ENCODE measurements around the gene CDC27. TPM values are rescaled to one million over a fixed set of nuclear protein-coding genes. Genes with fewer than 3 reads are reported as not detected.
"Not testable (repeated sequence)": the region's sequence is repeated elsewhere in the genome, so short reads cannot be mapped to it uniquely, and the experiment has no call there.

CDC27 gene
- total RNA-seq, 3 donors from 2014 or later: 63.2 to 73.7 (median 65.0) TPM

DNA sequence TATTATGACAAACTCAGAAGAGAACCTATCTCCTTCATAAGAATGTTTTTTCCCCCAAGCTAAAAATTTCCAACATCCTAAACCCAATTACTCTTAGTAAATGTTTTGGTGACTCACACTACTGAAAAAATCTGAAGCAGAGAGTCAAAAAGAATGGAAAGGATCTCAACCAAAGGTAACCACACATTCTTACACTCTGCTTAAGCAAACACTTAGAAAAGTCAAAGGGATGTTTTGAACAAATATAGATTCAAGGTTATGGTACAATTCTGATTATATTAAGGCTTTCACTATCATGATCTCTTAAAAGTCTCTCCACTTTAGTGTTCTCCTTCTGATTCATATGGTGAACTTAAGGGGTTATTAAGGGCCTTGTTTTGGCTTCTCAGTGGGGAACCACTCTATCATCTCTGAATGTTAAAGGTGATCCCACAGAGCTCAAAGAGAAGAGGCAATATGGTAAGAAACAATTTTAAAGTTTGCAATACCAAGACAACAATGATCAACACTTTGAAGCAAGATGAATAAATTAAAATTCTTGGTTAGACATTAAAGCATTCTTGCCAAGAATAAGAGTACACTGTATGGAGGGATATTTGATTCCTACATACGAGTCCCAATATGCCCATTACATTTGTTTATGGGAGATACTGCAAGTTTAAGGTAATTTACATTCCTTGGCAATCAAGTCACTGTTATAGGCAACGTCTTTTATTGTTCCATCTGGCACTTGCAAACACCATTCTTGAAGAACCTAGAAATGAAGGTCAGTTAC, 69.2 kb downstream of the CDC27 start:
- TF ChIP-seq, protein P1, sequence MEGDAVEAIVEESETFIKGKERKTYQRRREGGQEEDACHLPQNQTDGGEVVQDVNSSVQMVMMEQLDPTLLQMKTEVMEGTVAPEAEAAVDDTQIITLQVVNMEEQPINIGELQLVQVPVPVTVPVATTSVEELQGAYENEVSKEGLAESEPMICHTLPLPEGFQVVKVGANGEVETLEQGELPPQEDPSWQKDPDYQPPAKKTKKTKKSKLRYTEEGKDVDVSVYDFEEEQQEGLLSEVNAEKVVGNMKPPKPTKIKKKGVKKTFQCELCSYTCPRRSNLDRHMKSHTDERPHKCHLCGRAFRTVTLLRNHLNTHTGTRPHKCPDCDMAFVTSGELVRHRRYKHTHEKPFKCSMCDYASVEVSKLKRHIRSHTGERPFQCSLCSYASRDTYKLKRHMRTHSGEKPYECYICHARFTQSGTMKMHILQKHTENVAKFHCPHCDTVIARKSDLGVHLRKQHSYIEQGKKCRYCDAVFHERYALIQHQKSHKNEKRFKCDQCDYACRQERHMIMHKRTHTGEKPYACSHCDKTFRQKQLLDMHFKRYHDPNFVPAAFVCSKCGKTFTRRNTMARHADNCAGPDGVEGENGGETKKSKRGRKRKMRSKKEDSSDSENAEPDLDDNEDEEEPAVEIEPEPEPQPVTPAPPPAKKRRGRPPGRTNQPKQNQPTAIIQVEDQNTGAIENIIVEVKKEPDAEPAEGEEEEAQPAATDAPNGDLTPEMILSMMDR (IDR thresholded peaks at IDR 0.05): no peak
- TF ChIP-seq POLR2A (IDR thresholded peaks at IDR 0.05) (no peak), POLR2AphosphoS5 (IDR thresholded peaks at IDR 0.05) (no peak)
- H3K27ac ChIP-seq: no peak overlapping the region
- H3K36me3 ChIP-seq: no peaks in the 10 kb centered on the region
- H3K4me1 ChIP-seq: no peaks in the 10 kb centered on the region
- no peaks in the 10 kb centered on the region for H3K27me3 ChIP-seq
- H3K9me3 ChIP-seq: no peaks in the 10 kb centered on the region
- intact Hi-C loops (cut with DNase I; ENCODE audit: low total_unique reads): no loop called here
- H3K4me3 ChIP-seq: no peak overlapping the region
- DNase-seq (ENCODE audit: low spot score in 2 of 2): no peak

DNA sequence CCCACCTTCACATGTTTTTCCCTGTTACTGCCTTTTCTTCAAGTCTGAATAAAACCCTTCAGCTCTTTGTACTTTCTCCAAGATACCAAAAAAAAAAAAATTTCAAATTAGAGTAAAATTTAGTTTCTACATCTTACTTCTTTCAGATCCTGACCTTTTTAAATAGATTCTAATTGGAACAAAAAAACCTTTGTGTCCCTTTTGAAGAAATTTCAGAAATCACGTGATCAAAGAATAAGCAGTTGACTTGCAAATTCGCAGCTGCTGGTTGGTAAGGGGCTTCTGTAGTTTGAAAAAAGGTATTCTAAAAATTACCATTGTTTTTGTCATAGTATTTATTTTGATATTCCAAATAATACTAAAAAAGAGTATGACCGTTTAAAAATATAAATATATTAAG, 71.7 kb downstream of the CDC27 start:
- Histone ChIP-seq H3K27me3 (no peaks in the 10 kb centered on the region), H3K9me3 (no peaks in the 10 kb centered on the region), H3K4me1 (no peaks in the 10 kb centered on the region), H3K36me3 (no peaks in the 10 kb centered on the region), H3K27ac (no peak overlapping the region), H3K4me3 (no peak overlapping the region)
- intact Hi-C loops (cut with DNase I; ENCODE audit: low total_unique reads): no loop called here
- no peak for DNase-seq (ENCODE audit: low spot score in 2 of 2)
- TF ChIP-seq POLR2AphosphoS5 (IDR thresholded peaks at IDR 0.05) (no peak), POLR2A (IDR thresholded peaks at IDR 0.05) (no peak)
- TF ChIP-seq, protein P1 (IDR thresholded peaks at IDR 0.05): no peak

DNA sequence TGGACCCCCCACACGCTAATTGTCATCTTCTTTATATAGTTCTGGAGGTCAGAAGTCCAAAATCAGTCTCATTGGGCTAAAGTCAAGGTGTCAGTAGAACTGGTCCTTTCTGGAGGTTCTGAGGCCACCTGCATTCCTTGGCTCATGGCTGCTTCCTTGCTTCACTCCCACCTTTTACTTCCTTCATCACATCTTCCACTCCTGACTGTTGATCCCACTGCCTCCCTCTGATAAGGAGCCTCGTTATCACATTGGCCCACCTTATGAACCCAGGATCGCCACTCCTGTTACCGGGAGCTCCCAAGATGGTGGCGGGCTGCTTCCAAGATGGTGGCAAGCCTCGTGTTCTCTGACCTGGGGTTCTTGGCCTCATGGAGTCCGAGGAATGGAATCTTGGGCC, 83.0 kb downstream of the CDC27 start:
- no peaks in the 10 kb centered on the region for H3K4me1 ChIP-seq
- intact Hi-C loops (cut with DNase I; ENCODE audit: low total_unique reads): no loop called here
- H3K36me3 ChIP-seq: no peaks in the 10 kb centered on the region
- no peak overlapping the region for H3K27ac ChIP-seq
- H3K9me3 ChIP-seq: no peaks in the 10 kb centered on the region
- TF ChIP-seq POLR2A (IDR thresholded peaks at IDR 0.05) (no peak), POLR2AphosphoS5 (IDR thresholded peaks at IDR 0.05) (no peak)
- TF ChIP-seq, protein P1 (IDR thresholded peaks at IDR 0.05): no peak
- no peaks in the 10 kb centered on the region for H3K27me3 ChIP-seq
- DNase-seq (ENCODE audit: low spot score in 2 of 2): no peak
- H3K4me3 ChIP-seq: no peak overlapping the region

DNA sequence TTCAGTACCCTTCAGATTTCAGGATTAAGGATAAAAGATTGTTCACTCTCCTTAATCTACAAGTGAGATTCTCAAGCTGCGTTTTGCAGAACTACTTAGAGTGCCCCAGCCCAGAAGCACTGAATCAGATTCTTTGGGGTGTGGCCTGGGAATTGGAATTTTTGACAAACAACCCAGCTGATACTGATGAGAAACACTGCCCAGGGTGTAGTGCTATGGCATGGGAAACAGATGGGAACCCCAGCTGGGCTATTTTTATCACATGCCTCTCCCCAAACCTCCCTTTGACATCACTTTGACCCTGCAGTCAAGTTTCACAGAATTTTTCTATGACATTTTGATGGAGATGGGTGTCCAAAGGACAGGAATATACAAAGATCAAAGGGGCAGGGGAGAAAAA, 83.8 kb downstream of the CDC27 start:
- H3K4me1 ChIP-seq; H3K4me3 ChIP-seq; H3K27me3 ChIP-seq; H3K27ac ChIP-seq; H3K36me3 ChIP-seq; intact Hi-C loops (cut with DNase I; ENCODE audit: low total_unique reads); DNase-seq (ENCODE audit: low spot score in 2 of 2); H3K9me3 ChIP-seq: not testable (repeated sequence)

DNA sequence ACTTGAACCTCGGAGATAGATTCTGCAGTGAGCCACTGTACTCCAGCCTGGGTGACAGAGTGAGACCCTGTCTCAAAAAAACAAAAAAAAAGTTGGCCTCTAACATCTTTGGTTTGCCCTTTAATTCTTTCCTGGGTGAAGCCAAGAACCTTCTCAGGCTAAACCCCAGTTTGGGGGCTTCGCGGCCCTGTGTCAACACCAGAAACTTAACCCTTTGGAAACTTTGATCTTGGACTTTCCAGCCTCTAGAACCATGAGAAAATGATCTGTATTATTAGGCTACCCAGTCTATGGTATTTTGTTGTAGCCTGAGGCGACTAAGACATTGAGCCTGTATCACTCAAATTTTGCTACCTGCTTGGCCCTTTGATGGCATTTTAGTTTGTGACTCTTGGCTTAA, 86.2 kb downstream of the CDC27 start:
- H3K4me1 ChIP-seq: no peaks in the 10 kb centered on the region
- intact Hi-C loops (cut with DNase I; ENCODE audit: low total_unique reads): no loop called here
- H3K9me3 ChIP-seq: no peaks in the 10 kb centered on the region
- no peaks in the 10 kb centered on the region for H3K36me3 ChIP-seq
- no peaks in the 10 kb centered on the region for H3K27me3 ChIP-seq
- no peak overlapping the region for H3K4me3 ChIP-seq
- TF ChIP-seq POLR2AphosphoS5 (IDR thresholded peaks at IDR 0.05) (no peak), POLR2A (IDR thresholded peaks at IDR 0.05) (no peak)
- TF ChIP-seq, protein P1 (IDR thresholded peaks at IDR 0.05): no peak
- no peak for DNase-seq (ENCODE audit: low spot score in 2 of 2)
- no peak overlapping the region for H3K27ac ChIP-seq

All from breast epithelium (tissue), 4 donors.